ENCODE data around the gene DRC3. TPM values are rescaled to one million over a fixed set of nuclear protein-coding genes. Genes with fewer than 3 reads are reported as not detected.

Gene DRC3
- total RNA-seq, 1 donor from 2014 or later = 0.82 TPM

GRCh38 chr17:18025241-18025944, 52.7 kb downstream of the DRC3 start:
- DNase-seq = no peak

GRCh38 chr17:18025945-18026776, 53.5 kb downstream of the DRC3 start:
- no peak for DNase-seq

- DNase-seq = no peak
Observed at GRCh38 chr17:18027280-18027679, 54.6 kb downstream of the DRC3 start.

GRCh38 chr17:18028114-18028951, 55.7 kb downstream of the DRC3 start:
- DNase-seq = no peak

GRCh38 chr17:18028952-18029540, 56.4 kb downstream of the DRC3 start:
- DNase-seq = no peak

GRCh38 chr17:18031955-18032354, 59.3 kb downstream of the DRC3 start:
- no peak for DNase-seq

GRCh38 chr17:18033442-18034099, 60.9 kb downstream of the DRC3 start:
- DNase-seq = peak; percentile 93

- DNase-seq = no peak
Observed at GRCh38 chr17:18035704-18036103, 63.0 kb downstream of the DRC3 start.

GRCh38 chr17:18037486-18037885, 64.8 kb downstream of the DRC3 start:
- no peak for DNase-seq

- no peak for DNase-seq
Observed at GRCh38 chr17:18038149-18038850, 65.6 kb downstream of the DRC3 start.

- DNase-seq = peak; percentile 100
Observed at GRCh38 chr17:18038861-18039534, 66.3 kb downstream of the DRC3 start, which contains the start of the genes ATPAF2 and GID4. Gene ATPAF2, minus strand, starts transcription at chr17:18039168. Its CDS starts 155 bp downstream, at chr17:18039013. Gene GID4, plus strand, starts transcription at chr17:18039408. Its CDS starts 57 bp downstream, at chr17:18039465.

GRCh38 chr17:18039535-18040260, 67.0 kb downstream of the DRC3 start:
- DNase-seq = no peak

GRCh38 chr17:18040261-18040858, 67.7 kb downstream of the DRC3 start:
- DNase-seq = no peak

- no peak for DNase-seq
Observed at GRCh38 chr17:18041776-18042175, 69.1 kb downstream of the DRC3 start.

GRCh38 chr17:18042983-18043382, 70.3 kb downstream of the DRC3 start:
- DNase-seq = no peak

- DNase-seq = peak; percentile 24
Observed at GRCh38 chr17:18043491-18043890, 70.8 kb downstream of the DRC3 start.

GRCh38 chr17:18044609-18045008, 71.9 kb downstream of the DRC3 start:
- no peak for DNase-seq

- no peak for DNase-seq
Observed at GRCh38 chr17:18045691-18046350, 73.2 kb downstream of the DRC3 start.

GRCh38 chr17:18055597-18055996, 82.9 kb downstream of the DRC3 start:
- no peak for DNase-seq

Measured in tongue (tissue), 2 donors.